GM23248 (cell line): ENCODE measurements around the gene MORC1.

Experiments used
- EZH2 ChIP-seq: fragments of 200-600 bp; sonication (generic); IDR thresholded peaks from 2 replicates; pipeline ENCODE4 v1.6.1; 2018; ENCODE audit warnings: antibody characterized with exemption, mild to moderate bottlenecking; ENCODE audit not compliant: insufficient read depth, poor library complexity, severe bottlenecking
- EZH2phosphoT487 ChIP-seq: fragments of 200-600 bp; sonication (generic); IDR thresholded peaks from 2 replicates; pipeline ENCODE4 v1.6.1; 2018; ENCODE audit warnings: antibody characterized with exemption, moderate library complexity, mild to moderate bottlenecking, low read depth; ENCODE audit not compliant: insufficient read depth

DNA sequence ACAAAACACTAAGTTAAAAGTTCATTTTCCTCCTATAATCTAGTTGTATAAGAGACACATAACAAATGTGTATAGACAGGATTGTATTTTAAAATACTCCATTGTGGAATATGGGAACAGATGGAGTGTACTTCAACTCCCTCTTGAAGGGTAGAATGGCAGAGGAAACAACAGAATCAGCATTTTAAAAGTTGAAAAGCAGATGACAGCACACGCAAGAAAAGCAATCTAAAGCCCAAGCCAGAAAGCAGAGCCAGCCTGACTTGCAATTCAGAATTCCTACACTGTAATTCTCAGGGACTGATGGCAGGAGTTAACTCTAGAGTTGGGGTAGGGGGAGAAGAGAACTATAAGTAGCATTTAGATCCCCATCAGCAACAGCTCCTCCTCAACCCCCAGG is 22.8 kb downstream of the MORC1 start:
- TF ChIP-seq EZH2 = no peak
- TF ChIP-seq EZH2phosphoT487 = no peak
